ENCODE measurements around the gene ATP2B1.
A peak's percentile ranks its signal among the peaks of the same experiment; 100 is the strongest.

Gene ATP2B1

GRCh38 chr12:89575374-89575773 lies 133.3 kb downstream of the ATP2B1 start:
- DNase-seq, result no peak

GRCh38 chr12:89574736-89575208 lies 133.9 kb downstream of the ATP2B1 start:
- no peak for DNase-seq

- DNase-seq, result no peak
These were observed 135.4 kb downstream of the ATP2B1 start for GRCh38 chr12:89573051-89573810.

- no peak for DNase-seq
These were observed 137.0 kb downstream of the ATP2B1 start for GRCh38 chr12:89571491-89572195.

GRCh38 chr12:89568484-89568883 lies 140.2 kb downstream of the ATP2B1 start:
- DNase-seq, result no peak

- no peak for DNase-seq
These were observed 140.9 kb downstream of the ATP2B1 start for GRCh38 chr12:89567691-89568239.

- no peak for DNase-seq
These were observed 142.0 kb downstream of the ATP2B1 start for GRCh38 chr12:89566615-89567014.

GRCh38 chr12:89565002-89565401 lies 143.6 kb downstream of the ATP2B1 start:
- no peak for DNase-seq

- DNase-seq, result no peak
These were observed 148.9 kb downstream of the ATP2B1 start for GRCh38 chr12:89559753-89560152.

- DNase-seq, result no peak
These were observed 151.7 kb downstream of the ATP2B1 start for GRCh38 chr12:89556976-89557375.

GRCh38 chr12:89552376-89552775 lies 156.3 kb downstream of the ATP2B1 start:
- no peak for DNase-seq

GRCh38 chr12:89551747-89552146 lies 156.9 kb downstream of the ATP2B1 start:
- DNase-seq, result no peak

GRCh38 chr12:89547101-89547500 lies 161.5 kb downstream of the ATP2B1 start:
- no peak for DNase-seq

- DNase-seq, result no peak
These were observed 162.5 kb downstream of the ATP2B1 start for GRCh38 chr12:89546151-89546550.

GRCh38 chr12:89544681-89545184 lies 163.9 kb downstream of the ATP2B1 start:
- peak; percentile 40 to 80 for DNase-seq

GRCh38 chr12:89544022-89544421 lies 164.6 kb downstream of the ATP2B1 start:
- no peak for DNase-seq

- DNase-seq, result peak in 1 of 2 experiments; percentile 18
These were observed 165.6 kb downstream of the ATP2B1 start for GRCh38 chr12:89542912-89543592.

- DNase-seq, result no peak
These were observed 166.4 kb downstream of the ATP2B1 start for GRCh38 chr12:89542236-89542635.

- DNase-seq, result no peak
These were observed 168.1 kb downstream of the ATP2B1 start for GRCh38 chr12:89540586-89540985.

- DNase-seq, result no peak
These were observed 169.0 kb downstream of the ATP2B1 start for GRCh38 chr12:89539426-89540223.

- no peak for DNase-seq
These were observed 169.7 kb downstream of the ATP2B1 start for GRCh38 chr12:89538897-89539296.

All from cerebellar nuclear complex (tissue), 1 donor.